ENCODE results near the gene FOSL2. TPM values are rescaled to one million over a fixed set of nuclear protein-coding genes. Genes with fewer than 3 reads are reported as not detected.

Gene FOSL2
- total RNA-seq, 1 experiment from 2014 or later, result 53.7 TPM

DNA sequence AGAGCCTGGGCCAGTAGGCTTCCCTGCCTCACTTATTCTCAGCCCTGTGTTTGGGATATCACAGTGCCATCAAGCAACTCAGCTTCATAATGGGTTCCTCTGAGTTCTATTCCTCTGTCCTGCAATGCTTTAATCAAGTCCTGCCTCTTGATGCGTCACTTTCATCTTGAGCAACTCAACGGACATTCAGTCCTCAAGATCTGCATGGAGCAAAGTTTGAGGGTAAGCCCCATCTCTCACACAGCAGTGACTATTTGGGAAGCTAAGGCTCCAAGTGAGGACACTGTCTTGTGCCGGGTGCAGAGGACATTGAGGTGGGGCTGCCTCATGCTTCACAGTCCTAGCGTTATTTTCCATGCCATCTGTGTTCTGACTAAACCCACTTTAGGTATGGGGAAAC, 52.3 kb downstream of the FOSL2 start:
- intact Hi-C loops (cut with micrococcal nuclease; ENCODE audit: unreplicated experiment), result no loop called here
- DNase-seq, result no peak
- peaks cover 25% of the 10 kb centered on the region for H3K4me1 Mint-ChIP-seq (ENCODE audit: low read depth, unreplicated experiment)
- H3K9me3 Mint-ChIP-seq (ENCODE audit: low read depth, unreplicated experiment), result peaks cover 4% of the 10 kb centered on the region
- H3K27me3 Mint-ChIP-seq (ENCODE audit: unreplicated experiment), result no peaks in the 10 kb centered on the region
- no TSS peak for BruUV-seq (replicated peaks)
- H3K36me3 Mint-ChIP-seq (ENCODE audit: insufficient read depth, unreplicated experiment), result no peaks in the 10 kb centered on the region
- CTCF ChIA-PET, result interaction anchor here (0.6 kb wide), 1 partner anchor 225 kb away, joined by 5 read pairs; no protein-coding TSS in a partner anchor
- no peak overlapping the region for H3K4me3 Mint-ChIP-seq (ENCODE audit: low read depth, unreplicated experiment)
- H3K27ac Mint-ChIP-seq (ENCODE audit: unreplicated experiment), result no peak overlapping the region
- TF ChIP-seq, protein P1, sequence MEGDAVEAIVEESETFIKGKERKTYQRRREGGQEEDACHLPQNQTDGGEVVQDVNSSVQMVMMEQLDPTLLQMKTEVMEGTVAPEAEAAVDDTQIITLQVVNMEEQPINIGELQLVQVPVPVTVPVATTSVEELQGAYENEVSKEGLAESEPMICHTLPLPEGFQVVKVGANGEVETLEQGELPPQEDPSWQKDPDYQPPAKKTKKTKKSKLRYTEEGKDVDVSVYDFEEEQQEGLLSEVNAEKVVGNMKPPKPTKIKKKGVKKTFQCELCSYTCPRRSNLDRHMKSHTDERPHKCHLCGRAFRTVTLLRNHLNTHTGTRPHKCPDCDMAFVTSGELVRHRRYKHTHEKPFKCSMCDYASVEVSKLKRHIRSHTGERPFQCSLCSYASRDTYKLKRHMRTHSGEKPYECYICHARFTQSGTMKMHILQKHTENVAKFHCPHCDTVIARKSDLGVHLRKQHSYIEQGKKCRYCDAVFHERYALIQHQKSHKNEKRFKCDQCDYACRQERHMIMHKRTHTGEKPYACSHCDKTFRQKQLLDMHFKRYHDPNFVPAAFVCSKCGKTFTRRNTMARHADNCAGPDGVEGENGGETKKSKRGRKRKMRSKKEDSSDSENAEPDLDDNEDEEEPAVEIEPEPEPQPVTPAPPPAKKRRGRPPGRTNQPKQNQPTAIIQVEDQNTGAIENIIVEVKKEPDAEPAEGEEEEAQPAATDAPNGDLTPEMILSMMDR (IDR thresholded peaks at IDR 0.05; ENCODE audit: unreplicated experiment), result no peak

DNA sequence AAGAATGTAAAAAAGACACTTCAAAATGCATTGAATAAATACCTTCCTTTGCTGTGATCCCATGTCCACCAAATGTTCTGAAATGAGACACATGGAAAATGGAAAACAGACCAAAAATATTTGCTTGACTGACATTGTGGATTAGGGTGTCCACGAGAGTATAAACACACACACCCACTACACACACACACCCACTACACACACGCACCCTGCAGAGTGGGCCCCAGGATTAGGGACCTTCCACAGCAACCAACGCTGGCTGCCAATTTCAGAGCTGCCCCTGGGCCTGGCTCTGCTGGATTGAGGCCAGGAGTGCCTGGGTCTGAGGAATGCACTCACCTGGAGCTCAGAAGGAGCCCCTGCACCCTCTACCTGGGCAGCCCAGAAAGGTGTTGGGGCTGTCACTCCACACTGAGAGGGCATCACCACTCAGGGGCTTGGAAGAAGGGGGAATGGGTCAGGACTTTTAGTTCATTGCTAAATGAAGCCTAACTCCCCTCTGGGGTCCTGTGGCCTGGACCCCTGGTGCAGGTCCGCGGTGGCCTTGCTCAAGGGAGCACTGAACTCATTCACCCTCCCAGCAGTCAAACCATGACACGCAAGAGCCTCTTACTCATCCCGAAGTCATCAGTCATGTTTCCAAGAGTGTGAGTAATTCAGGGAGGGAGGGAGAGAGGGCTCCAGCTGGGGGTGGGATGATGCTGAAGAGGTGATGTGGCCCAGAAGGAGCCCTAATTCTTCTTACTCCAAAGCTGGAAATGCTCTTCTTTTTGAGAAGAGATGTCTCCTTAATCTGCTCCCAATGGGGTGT, 53.0 kb downstream of the FOSL2 start:
- H3K4me1 Mint-ChIP-seq (ENCODE audit: low read depth, unreplicated experiment), result peaks cover 32% of the 10 kb centered on the region
- TF ChIP-seq, protein P1 (IDR thresholded peaks at IDR 0.05; ENCODE audit: unreplicated experiment), result no peak
- CTCF ChIA-PET, result interaction anchor here (0.5 to 0.6 kb wide), 2 partner anchors 65 to 226 kb away, joined by 5 read pairs; no protein-coding TSS in a partner anchor
- H3K27ac Mint-ChIP-seq (ENCODE audit: unreplicated experiment), result no peak overlapping the region
- H3K9me3 Mint-ChIP-seq (ENCODE audit: low read depth, unreplicated experiment), result peaks cover 4% of the 10 kb centered on the region
- H3K4me3 Mint-ChIP-seq (ENCODE audit: low read depth, unreplicated experiment), result no peak overlapping the region
- intact Hi-C loops (cut with micrococcal nuclease; ENCODE audit: unreplicated experiment), result no loop called here
- DNase-seq, result no peak
- no TSS peak for BruUV-seq (replicated peaks)
- H3K36me3 Mint-ChIP-seq (ENCODE audit: insufficient read depth, unreplicated experiment), result no peaks in the 10 kb centered on the region
- H3K27me3 Mint-ChIP-seq (ENCODE audit: unreplicated experiment), result no peaks in the 10 kb centered on the region

DNA sequence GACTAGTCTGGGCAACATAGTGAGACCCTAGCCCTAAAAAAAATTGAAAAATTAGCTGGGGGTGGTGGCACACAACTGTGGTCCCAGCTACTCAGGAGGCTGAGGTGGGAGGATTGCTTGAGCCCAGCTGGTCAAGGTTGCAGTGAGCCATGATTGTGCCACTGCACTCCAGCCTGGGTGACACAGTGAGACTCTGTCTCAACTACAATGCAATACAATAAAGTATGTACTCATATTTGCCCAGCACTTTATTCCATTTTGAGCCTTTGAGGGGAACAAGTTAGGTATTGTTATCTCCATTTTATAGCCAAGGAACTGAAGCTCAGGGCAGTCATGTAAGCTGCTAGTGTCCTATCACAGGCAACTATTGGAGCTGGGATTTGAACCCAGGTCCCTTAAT, 53.9 kb downstream of the FOSL2 start:
- H3K4me3 Mint-ChIP-seq (ENCODE audit: low read depth, unreplicated experiment), result no peak overlapping the region
- no peak for DNase-seq
- peaks cover 4% of the 10 kb centered on the region for H3K9me3 Mint-ChIP-seq (ENCODE audit: low read depth, unreplicated experiment)
- H3K36me3 Mint-ChIP-seq (ENCODE audit: insufficient read depth, unreplicated experiment), result no peaks in the 10 kb centered on the region
- no TSS peak for BruUV-seq (replicated peaks)
- H3K4me1 Mint-ChIP-seq (ENCODE audit: low read depth, unreplicated experiment), result peaks cover 32% of the 10 kb centered on the region
- intact Hi-C loops (cut with micrococcal nuclease; ENCODE audit: unreplicated experiment), result no loop called here
- no peak overlapping the region for H3K27ac Mint-ChIP-seq (ENCODE audit: unreplicated experiment)
- H3K27me3 Mint-ChIP-seq (ENCODE audit: unreplicated experiment), result no peaks in the 10 kb centered on the region
- TF ChIP-seq, protein P1 (IDR thresholded peaks at IDR 0.05; ENCODE audit: unreplicated experiment), result no peak
- CTCF ChIA-PET, result interaction anchor here (0.5 kb wide), 1 partner anchor 66 kb away, joined by 5 read pairs; no protein-coding TSS in a partner anchor

DNA sequence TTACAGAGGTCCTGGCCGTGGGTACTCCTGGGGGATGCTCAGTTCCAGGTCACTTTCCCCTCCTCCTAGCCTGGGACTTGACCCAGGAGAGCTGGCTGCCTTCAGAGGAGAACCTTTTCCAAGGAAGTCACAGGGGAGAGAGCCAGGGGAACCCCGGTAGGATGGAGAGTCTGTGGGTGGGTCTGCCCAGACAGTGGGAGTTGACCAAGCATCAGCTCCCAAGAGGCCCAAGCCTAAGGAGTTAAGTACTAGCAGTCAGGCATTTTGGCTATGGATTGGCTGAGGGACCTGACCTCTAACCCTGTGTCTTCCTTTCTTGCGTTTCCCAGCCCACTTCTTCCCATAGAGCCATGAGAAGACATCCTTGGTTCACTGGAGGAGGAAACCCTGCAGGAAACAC, 54.4 kb downstream of the FOSL2 start:
- no peak overlapping the region for H3K4me3 Mint-ChIP-seq (ENCODE audit: low read depth, unreplicated experiment)
- H3K4me1 Mint-ChIP-seq (ENCODE audit: low read depth, unreplicated experiment), result peaks cover 32% of the 10 kb centered on the region
- no peaks in the 10 kb centered on the region for H3K9me3 Mint-ChIP-seq (ENCODE audit: low read depth, unreplicated experiment)
- CTCF ChIA-PET, result no interaction called here
- H3K27me3 Mint-ChIP-seq (ENCODE audit: unreplicated experiment), result no peaks in the 10 kb centered on the region
- DNase-seq, result no peak
- no peaks in the 10 kb centered on the region for H3K36me3 Mint-ChIP-seq (ENCODE audit: insufficient read depth, unreplicated experiment)
- H3K27ac Mint-ChIP-seq (ENCODE audit: unreplicated experiment), result no peak overlapping the region
- TF ChIP-seq, protein P1 (IDR thresholded peaks at IDR 0.05; ENCODE audit: unreplicated experiment), result no peak
- BruUV-seq (replicated peaks), result no TSS peak
- intact Hi-C loops (cut with micrococcal nuclease; ENCODE audit: unreplicated experiment), result no loop called here
